ENCODE data around the gene MARCHF2. TPM values are rescaled to one million over a fixed set of nuclear protein-coding genes. Genes with fewer than 3 reads are reported as not detected.
"Not testable (repeated sequence)": the region's sequence is repeated elsewhere in the genome, so short reads cannot be mapped to it uniquely, and the experiment has no call there.

The MARCHF2 gene
- polyA plus RNA-seq, 2 of the 4 experiments (the other 2 are of a cell fraction), result 12.4 to 13.1 TPM

DNA sequence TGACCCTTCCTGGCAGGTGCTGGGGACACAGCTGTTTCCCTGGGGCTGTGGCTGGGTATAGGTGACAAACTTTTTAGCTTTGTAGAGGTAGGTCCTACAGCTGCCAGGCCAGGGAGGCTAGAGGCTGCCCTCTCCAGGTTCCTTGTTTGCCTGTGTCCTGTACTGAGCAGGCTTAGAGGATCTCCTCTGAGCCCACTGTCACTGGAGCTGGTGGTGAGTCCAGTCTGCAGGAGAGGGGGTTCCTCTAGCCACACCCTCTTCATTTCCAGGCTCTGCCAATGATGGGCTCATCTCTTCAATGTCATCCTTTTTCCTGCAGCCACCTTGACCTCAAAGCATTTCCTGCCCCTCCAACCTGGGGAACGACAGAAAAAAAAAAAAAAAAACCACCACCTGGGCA lies 35.5 kb upstream of the MARCHF2 start:
- no peak overlapping the region for H3K4me2 ChIP-seq
- ChIA-PET CTCF (interaction anchor here (0.5 to 3.3 kb wide), 2 partner anchors 23 to 213 kb away, joined by 3 to 18 read pairs; no protein-coding TSS in a partner anchor), POLR2A (no interaction called here)
- ATAC-seq (peak in 1 of 2 experiments; percentile 27; a peak in 3 of 6 replicates), DNase-seq (ENCODE audit: low read depth in 1 of 2, low spot score in 1 of 2) (no peak), FAIRE-seq (no peak)
- no peak overlapping the region; a peak in 1 of 6 replicates for H3K27ac ChIP-seq
- WGBS (ENCODE audit: missing lambda C conversion rate), result 71% methylated on average over 1 of the region's 1 CpG
- no peak overlapping the region for H3K4me3 ChIP-seq
- peaks cover 11% of the 10 kb centered on the region; the same call in 1 of the 3 replicates for H3K4me1 ChIP-seq
- no peaks in the 10 kb centered on the region for H3K9me3 ChIP-seq
- TF ChIP-seq, protein P1, sequence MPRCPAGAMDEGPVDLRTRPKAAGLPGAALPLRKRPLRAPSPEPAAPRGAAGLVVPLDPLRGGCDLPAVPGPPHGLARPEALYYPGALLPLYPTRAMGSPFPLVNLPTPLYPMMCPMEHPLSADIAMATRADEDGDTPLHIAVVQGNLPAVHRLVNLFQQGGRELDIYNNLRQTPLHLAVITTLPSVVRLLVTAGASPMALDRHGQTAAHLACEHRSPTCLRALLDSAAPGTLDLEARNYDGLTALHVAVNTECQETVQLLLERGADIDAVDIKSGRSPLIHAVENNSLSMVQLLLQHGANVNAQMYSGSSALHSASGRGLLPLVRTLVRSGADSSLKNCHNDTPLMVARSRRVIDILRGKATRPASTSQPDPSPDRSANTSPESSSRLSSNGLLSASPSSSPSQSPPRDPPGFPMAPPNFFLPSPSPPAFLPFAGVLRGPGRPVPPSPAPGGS (IDR thresholded peaks at IDR 0.05), result no peak
- TF ChIP-seq, protein P2, sequence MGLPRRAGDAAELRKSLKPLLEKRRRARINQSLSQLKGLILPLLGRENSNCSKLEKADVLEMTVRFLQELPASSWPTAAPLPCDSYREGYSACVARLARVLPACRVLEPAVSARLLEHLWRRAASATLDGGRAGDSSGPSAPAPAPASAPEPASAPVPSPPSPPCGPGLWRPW (IDR thresholded peaks at IDR 0.05), result no peak
- no peak for TF ChIP-seq RNF2 (IDR thresholded peaks at IDR 0.05; ENCODE audit: borderline replicate concordance, low read depth)
- no peak for TF ChIP-seq SMC3 (IDR thresholded peaks at IDR 0.05)
- no peak for TF ChIP-seq TP53 (CRISPR knock-in tag; IDR thresholded peaks at IDR 0.05)
- no peak for TF ChIP-seq FOXS1 (CRISPR knock-in tag; IDR thresholded peaks at IDR 0.05)
- no peak for TF ChIP-seq GATA3 (IDR thresholded peaks at IDR 0.05; ENCODE audit: borderline replicate concordance)

DNA sequence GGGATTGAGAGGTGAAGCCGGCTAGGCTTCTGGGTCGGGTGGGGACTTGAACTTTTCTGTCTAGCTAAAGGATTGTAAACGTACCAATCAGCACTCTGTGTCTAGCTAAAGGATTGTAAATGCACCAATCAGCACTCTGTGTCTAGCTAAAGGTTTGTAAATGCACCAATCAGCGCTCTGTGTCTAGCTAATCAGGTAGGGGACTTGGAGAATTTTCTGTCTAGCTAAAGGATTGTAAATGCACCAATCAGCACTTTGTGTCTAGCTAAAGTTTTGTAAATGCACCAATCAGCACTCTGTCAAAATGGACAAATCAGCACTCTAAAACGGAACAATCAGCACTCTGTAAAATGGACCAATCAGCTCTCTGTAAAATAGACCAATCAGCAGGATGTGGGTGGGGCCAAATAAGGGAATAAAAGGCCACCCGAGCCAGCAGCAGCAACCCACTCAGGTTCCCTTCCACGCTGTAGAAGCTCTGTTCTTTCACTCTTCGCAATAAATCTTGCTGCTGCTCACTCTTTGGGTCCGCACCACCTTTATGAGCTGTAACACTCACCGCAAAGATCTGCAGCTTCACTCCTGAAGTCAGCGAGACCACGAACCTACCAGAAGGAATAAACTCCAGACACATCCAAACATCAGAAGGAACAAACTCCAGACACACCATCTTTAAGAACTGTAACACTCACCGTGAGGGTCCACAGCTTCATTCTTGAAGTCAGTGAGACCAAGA lies 33.8 kb upstream of the MARCHF2 start:
- not testable (repeated sequence) for H3K4me2 ChIP-seq; FAIRE-seq; DNase-seq (ENCODE audit: low read depth in 1 of 2, low spot score in 1 of 2); H3K9me3 ChIP-seq; ATAC-seq; H3K27ac ChIP-seq; H3K4me1 ChIP-seq; H3K4me3 ChIP-seq
- WGBS (ENCODE audit: missing lambda C conversion rate), result 88% methylated on average over 13 of the region's 13 CpGs
- TF ChIP-seq MAFK (IDR thresholded peaks at IDR 0.05; ENCODE audit: partially characterized antibody), result peak; percentile 80
- ChIA-PET POLR2A (interaction anchor here (1.1 kb wide), 1 partner anchor 11 kb away, joined by 4 read pairs; the partner anchor contains the start of gene RAB11B), CTCF (interaction anchor here (1.1 to 3.3 kb wide), 2 partner anchors 17 to 25 kb away, joined by 3 to 18 read pairs; no protein-coding TSS in a partner anchor)

DNA sequence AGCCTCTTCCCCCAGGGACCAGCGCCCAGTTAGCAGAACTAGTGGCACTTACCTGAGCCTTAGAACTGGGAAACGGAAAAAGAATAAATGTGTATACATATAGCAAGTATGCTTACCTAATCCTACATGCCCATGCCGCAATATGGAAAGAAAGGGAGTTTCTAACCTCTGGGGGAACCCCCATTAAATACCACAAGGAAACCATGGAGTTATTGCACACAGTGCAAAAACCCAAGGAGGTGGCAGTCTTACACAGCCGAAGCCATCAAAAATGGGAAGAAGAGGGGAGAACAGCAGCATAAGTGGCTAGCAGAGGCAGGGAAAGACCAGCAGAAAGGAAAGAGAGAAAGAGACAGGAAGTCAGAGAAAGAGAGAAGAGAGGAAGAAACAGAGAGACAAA lies 28.5 kb upstream of the MARCHF2 start:
- peaks cover 21% of the 10 kb centered on the region; the same call in 2 of the 3 replicates for H3K4me1 ChIP-seq
- H3K9me3 ChIP-seq; FAIRE-seq; DNase-seq (ENCODE audit: low read depth in 1 of 2, low spot score in 1 of 2); CTCF ChIA-PET; H3K4me3 ChIP-seq; H3K27ac ChIP-seq; H3K4me2 ChIP-seq; POLR2A ChIA-PET; ATAC-seq: not testable (repeated sequence)
- 72% methylated on average over 4 of the region's 4 CpGs for WGBS (ENCODE audit: missing lambda C conversion rate)

DNA sequence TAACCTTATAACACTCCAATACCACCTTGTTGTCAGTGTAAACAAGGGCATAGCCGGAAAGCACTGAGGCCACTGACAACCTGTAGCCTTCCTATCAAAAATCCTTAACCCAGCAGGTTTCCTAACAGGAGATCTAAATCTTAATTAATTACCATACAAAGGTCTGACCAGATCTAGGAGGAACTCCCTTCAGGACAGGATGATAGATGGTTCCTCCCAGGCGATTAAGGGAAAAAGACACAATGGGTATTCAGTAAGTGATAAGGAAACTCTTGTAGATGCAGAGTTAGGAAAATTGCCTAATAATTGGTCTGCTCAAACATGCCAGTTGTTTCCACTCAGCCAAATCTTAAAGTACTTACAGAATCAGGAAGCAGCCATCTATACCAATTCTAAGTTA lies 28.0 kb upstream of the MARCHF2 start:
- 86% methylated on average over 2 of the region's 2 CpGs for WGBS (ENCODE audit: missing lambda C conversion rate)
- ATAC-seq; H3K9me3 ChIP-seq; POLR2A ChIA-PET; FAIRE-seq; H3K4me3 ChIP-seq; H3K27ac ChIP-seq; DNase-seq (ENCODE audit: low read depth in 1 of 2, low spot score in 1 of 2); H3K4me2 ChIP-seq: not testable (repeated sequence)
- peaks cover 21% of the 10 kb centered on the region; the same call in 2 of the 3 replicates for H3K4me1 ChIP-seq
- CTCF ChIA-PET, result interaction anchor here (1.5 kb wide), 1 partner anchor 31 kb away, joined by 4 read pairs; no protein-coding TSS in a partner anchor

DNA sequence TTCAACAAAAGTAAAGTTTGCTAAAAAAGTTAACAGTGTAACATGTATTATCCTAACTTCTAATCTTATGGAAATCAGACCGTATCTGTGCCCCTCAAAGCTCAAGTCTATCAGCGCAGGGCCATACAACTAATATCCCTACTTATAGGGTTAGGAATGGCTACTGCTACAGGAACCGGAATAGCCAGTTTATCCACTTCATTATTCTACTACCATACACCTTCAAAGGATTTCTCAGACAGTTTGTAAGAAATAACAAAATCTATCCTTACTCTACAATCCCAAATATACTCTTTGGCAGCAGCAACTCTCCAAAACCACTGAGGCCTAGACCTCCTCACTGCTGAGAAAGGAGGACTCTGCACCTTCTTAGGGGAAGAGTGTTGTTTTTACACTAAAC lies 27.5 kb upstream of the MARCHF2 start:
- H3K4me1 ChIP-seq, result peaks cover 21% of the 10 kb centered on the region; the same call in 2 of the 3 replicates
- POLR2A ChIA-PET; FAIRE-seq; DNase-seq (ENCODE audit: low read depth in 1 of 2, low spot score in 1 of 2); ATAC-seq; H3K9me3 ChIP-seq; H3K4me3 ChIP-seq; H3K4me2 ChIP-seq; H3K27ac ChIP-seq: not testable (repeated sequence)
- CTCF ChIA-PET, result interaction anchor here (1.5 kb wide), 1 partner anchor 31 kb away, joined by 4 read pairs; no protein-coding TSS in a partner anchor
- WGBS (ENCODE audit: missing lambda C conversion rate), result 98% methylated on average over 3 of the region's 3 CpGs

DNA sequence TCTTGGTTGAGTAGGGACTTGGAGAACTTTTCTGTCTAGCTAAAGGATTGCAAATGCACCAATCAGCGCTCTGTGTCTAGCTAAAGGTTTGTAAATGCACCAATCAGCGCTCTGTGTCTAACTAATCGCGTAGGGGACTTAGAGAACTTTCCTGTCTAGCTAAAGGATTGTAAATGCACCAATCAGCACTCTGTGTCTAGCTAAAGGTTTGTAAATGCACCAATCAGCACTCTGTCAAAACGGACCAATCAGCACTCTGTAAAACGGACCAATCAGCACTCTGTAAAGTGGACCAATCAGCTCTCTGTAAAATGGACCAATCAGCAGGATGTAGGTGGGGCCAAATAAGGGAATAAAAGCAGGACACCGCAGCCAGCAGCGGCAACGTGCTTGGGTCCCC lies 26.7 kb upstream of the MARCHF2 start:
- H3K4me2 ChIP-seq; DNase-seq (ENCODE audit: low read depth in 1 of 2, low spot score in 1 of 2); ATAC-seq; H3K27ac ChIP-seq; POLR2A ChIA-PET; H3K9me3 ChIP-seq; H3K4me3 ChIP-seq; FAIRE-seq: not testable (repeated sequence)
- WGBS (ENCODE audit: missing lambda C conversion rate), result 68% methylated on average over 9 of the region's 9 CpGs
- peaks cover 26% of the 10 kb centered on the region; the same call in 2 of the 3 replicates for H3K4me1 ChIP-seq
- TF ChIP-seq MAFK (IDR thresholded peaks at IDR 0.05; ENCODE audit: partially characterized antibody), result peak; percentile 52
- CTCF ChIA-PET, result interaction anchor here (0.6 to 1.5 kb wide), 2 partner anchors 16 to 32 kb away, joined by 3 to 4 read pairs; no protein-coding TSS in a partner anchor

All from A549 (cell line).